Parathyroid adenoma (tissue), 2 donors: ENCODE measurements around the gene ALOX12.

Experiments used
- H2AFZ ChIP-seq: fragments of 300-600 bp; sonication (generic); one replicate; pipeline ENCODE4 v1.7.0; 2017; ENCODE audit warnings: antibody characterized with exemption, mild to moderate bottlenecking
- H3K27ac ChIP-seq: fragments of 300-600 bp; sonication (generic); one replicate; pipeline ENCODE4 v1.7.0; 2017
- H3K27me3 ChIP-seq: fragments of 300-600 bp; sonication (generic); one replicate; pipeline ENCODE4 v1.7.0; 2017; ENCODE audit warnings: low read length; ENCODE audit not compliant: control insufficient read depth, insufficient read depth
- H3K36me3 ChIP-seq: fragments of 300-600 bp; sonication (generic); one replicate; pipeline ENCODE4 v1.7.0; 2017; ENCODE audit warnings: low read length; ENCODE audit not compliant: control insufficient read depth, insufficient read depth
- H3K4me1 ChIP-seq: fragments of 300-600 bp; sonication (generic); one replicate; pipeline ENCODE4 v1.7.0; 2017; ENCODE audit warnings: control low read depth
- H3K4me2 ChIP-seq: fragments of 300-600 bp; sonication (generic); one replicate; pipeline ENCODE4 v1.7.0; 2017; ENCODE audit warnings: low read length
- H3K4me3 ChIP-seq: fragments of 300-600 bp; sonication (generic); one replicate; pipeline ENCODE4 v1.7.0; 2017; ENCODE audit warnings: low read depth, low read length
- H3K79me2 ChIP-seq: fragments of 300-600 bp; sonication (generic); one replicate; pipeline ENCODE4 v1.7.0; 2017; ENCODE audit warnings: control low read depth
- H3K9ac ChIP-seq: fragments of 300-600 bp; sonication (generic); one replicate; pipeline ENCODE4 v1.7.0; 2017; ENCODE audit warnings: mild to moderate bottlenecking
- H3K9me3 ChIP-seq: fragments of 300-600 bp; sonication (generic); one replicate; pipeline ENCODE4 v1.7.0; 2017; ENCODE audit warnings: low read length; ENCODE audit not compliant: control insufficient read depth
- TF ChIP-seq, protein P1 (sequence below): fragments of 300-600 bp; sonication (generic); IDR thresholded peaks from one replicate; pipeline ENCODE4 v1.7.0; 2017; ENCODE audit warnings: antibody characterized with exemption, mild to moderate bottlenecking
- donor health status: primary hyperparathyroidism.

Gene ALOX12

GRCh38 chr17:7042501-7043181, 46.8 kb downstream of the ALOX12 start:
- Histone ChIP-seq H3K9ac (peak overlapping the region; percentile 77), H3K4me2 (peak overlapping the region; percentile 85), H3K4me1 (peaks cover 29% of the 10 kb centered on the region), H3K27me3 (no peaks in the 10 kb centered on the region), H3K9me3 (no peaks in the 10 kb centered on the region), H3K79me2 (no peaks in the 10 kb centered on the region), H3K4me3 (peak overlapping the region; percentile 66), H3K27ac (peak overlapping the region; percentile 96), H3K36me3 (no peaks in the 10 kb centered on the region), H2AFZ (peak overlapping the region; percentile 92)
- TF ChIP-seq, protein P1, sequence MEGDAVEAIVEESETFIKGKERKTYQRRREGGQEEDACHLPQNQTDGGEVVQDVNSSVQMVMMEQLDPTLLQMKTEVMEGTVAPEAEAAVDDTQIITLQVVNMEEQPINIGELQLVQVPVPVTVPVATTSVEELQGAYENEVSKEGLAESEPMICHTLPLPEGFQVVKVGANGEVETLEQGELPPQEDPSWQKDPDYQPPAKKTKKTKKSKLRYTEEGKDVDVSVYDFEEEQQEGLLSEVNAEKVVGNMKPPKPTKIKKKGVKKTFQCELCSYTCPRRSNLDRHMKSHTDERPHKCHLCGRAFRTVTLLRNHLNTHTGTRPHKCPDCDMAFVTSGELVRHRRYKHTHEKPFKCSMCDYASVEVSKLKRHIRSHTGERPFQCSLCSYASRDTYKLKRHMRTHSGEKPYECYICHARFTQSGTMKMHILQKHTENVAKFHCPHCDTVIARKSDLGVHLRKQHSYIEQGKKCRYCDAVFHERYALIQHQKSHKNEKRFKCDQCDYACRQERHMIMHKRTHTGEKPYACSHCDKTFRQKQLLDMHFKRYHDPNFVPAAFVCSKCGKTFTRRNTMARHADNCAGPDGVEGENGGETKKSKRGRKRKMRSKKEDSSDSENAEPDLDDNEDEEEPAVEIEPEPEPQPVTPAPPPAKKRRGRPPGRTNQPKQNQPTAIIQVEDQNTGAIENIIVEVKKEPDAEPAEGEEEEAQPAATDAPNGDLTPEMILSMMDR: no peak

DNA sequence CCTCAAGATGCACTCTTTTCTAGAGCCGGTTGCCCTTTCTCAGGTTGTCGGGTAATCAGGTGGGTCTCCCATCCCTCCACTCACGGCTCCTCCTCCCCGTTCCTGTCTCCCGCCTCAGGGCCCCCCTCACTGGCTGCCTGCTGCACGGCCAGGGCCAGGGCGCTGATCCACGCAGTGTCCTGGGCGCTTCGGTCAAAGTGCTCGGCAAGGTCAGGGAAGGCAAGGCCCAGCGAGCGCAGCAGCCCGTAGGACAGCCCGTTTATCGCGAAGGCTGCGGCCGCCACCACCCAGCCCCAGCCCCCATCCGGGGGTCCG, 47.3 kb downstream of the ALOX12 start:
- Histone ChIP-seq H3K36me3 (no peaks in the 10 kb centered on the region), H3K27me3 (no peaks in the 10 kb centered on the region), H3K27ac (peak overlapping the region; percentile 96), H3K9ac (peak overlapping the region; percentile 77), H3K79me2 (no peaks in the 10 kb centered on the region), H3K9me3 (no peaks in the 10 kb centered on the region), H3K4me2 (peak overlapping the region; percentile 85), H3K4me1 (peaks cover 29% of the 10 kb centered on the region), H2AFZ (peak overlapping the region; percentile 92), H3K4me3 (peak overlapping the region; percentile 66)
- TF ChIP-seq, protein P1: no peak

DNA sequence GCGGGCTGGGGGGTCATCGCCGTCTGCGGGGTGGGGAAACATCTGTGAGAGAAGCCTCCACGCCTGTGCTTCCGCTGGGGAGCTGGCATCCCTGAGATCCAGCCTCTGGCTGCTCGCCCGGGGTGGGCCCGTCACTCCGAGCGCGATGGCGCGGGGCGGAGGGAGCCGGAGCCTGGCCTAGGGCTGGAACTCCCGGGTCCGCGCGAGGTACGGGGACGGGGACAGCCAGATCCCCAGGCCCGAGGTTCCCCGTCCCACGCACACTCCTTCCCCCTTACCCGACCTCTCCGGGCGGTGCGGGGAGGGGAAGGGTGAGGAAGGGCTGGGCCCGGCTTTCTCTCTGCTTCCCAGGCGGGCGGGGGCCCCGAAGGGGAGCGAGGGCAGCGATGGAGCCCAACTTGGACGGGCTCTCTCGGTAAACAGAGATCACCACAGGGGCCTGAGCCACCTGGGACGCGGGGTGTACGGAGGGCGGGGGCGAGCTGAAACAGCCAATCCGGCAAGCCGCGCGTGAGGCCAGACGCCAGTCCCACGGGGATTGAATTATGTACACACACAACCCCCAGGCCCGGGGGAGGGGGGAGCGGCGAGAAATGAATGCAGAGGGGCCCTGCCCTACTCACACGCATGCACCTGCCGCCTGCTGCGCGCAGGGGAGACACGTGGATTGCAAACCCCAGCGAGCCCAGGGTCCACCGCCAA, 47.8 kb downstream of the ALOX12 start, which contains the start of gene SLC16A11:
Gene SLC16A11, minus strand, starts transcription at position 596 of the 702 bp plus-strand sequence. Its CDS starts 579 bp downstream, at position 17.
- Histone ChIP-seq H3K4me2 (peak within 1 kb of the TSS; percentile 85), H3K27ac (peak within 1 kb of the TSS; percentile 96), H3K9me3 (no peaks in the 10 kb centered on the region), H3K36me3 (no peaks in the 10 kb centered on the region), H3K79me2 (no peaks in the 10 kb centered on the region), H3K4me1 (peaks cover 27% of the 10 kb centered on the region), H3K27me3 (no peaks in the 10 kb centered on the region), H3K4me3 (peak within 1 kb of the TSS; percentile 66), H3K9ac (peak within 1 kb of the TSS; percentile 77), H2AFZ (peak within 1 kb of the TSS; percentile 92)
- TF ChIP-seq, protein P1: no peak

DNA sequence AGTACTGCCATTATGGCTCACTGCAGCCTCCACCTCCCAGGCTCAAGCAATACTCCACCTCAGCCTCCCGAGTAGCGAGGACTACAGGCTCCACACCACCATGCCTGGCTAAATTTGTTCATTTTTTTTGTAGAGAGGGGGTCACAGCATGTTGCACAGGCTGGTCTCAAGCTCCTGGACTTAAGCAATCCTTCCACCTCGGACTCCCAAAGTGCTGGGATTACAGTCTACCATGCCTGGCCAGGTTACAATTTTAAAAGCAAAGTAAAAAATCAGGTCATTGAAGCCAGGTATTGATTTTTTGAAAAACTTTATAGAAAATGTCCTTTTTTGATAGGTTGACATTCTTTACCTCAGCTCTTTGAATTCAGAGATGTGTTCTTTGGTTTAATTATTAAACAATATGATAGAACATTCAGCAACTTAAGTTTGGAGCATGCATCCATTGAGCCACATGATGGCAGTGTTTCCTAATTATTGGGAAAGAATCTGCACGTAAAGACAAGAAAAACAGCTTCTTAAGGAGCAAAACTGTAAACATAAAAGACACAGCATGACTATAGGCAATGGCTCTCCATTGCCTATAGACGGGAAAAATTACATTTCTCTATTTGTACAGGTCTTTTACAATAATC, 49.8 kb downstream of the ALOX12 start:
- Histone ChIP-seq H3K27ac (peak overlapping the region; percentile 98), H3K36me3 (no peaks in the 10 kb centered on the region), H3K4me3 (peak overlapping the region; percentile 57), H2AFZ (peak overlapping the region; percentile 97), H3K27me3 (no peaks in the 10 kb centered on the region), H3K4me2 (peak overlapping the region; percentile 78), H3K4me1 (peaks cover 21% of the 10 kb centered on the region), H3K79me2 (no peaks in the 10 kb centered on the region), H3K9ac (no peak overlapping the region), H3K9me3 (no peaks in the 10 kb centered on the region)
- TF ChIP-seq, protein P1: peak; percentile 85
